Thyroid gland (tissue), 4 donors: ENCODE results near the gene PRR27. TPM values are rescaled to one million over a fixed set of nuclear protein-coding genes. Genes with fewer than 3 reads are reported as not detected.
"Not testable (repeated sequence)": the region's sequence is repeated elsewhere in the genome, so short reads cannot be mapped to it uniquely, and the experiment has no call there.

Experiments
- DNase-seq, 2 donors: peaks; one replicate each; pipeline ENCODE4 v3.0.0-alpha.2; 2019
- H3K27ac ChIP-seq, 3 donors: fragments of 200-600 bp; sonication (generic); 1 replicate in 2 of 3; 2 replicates in 1 of 3; pipeline ENCODE4 v1.5.1; 2016 to 2019; ENCODE audit warnings: mild to moderate bottlenecking in 1 of 3, moderate library complexity in 1 of 3
- H3K27me3 ChIP-seq: fragments of 200-600 bp; sonication (generic); one replicate; pipeline ENCODE4 v1.5.1; 2019
- H3K36me3 ChIP-seq, 2 donors: fragments of 200-600 bp; sonication (generic); one replicate each; pipeline ENCODE4 v1.5.1; 2016 to 2019
- H3K4me1 ChIP-seq, 2 donors: fragments of 200-600 bp; sonication (generic); one replicate each; pipeline ENCODE4 v1.5.1; 2017 to 2019
- H3K4me3 ChIP-seq, 3 donors: fragments of 200-600 bp; sonication (generic); replicated peaks in 1 of 3; 1 replicate in 2 of 3; 2 replicates in 1 of 3; pipeline ENCODE4 v1.5.1; 2016; ENCODE audit warnings: mild to moderate bottlenecking in 1 of 3
- H3K9me3 ChIP-seq: fragments of 200-600 bp; sonication (generic); one replicate; pipeline ENCODE4 v1.5.1; 2017
- CTCF ChIP-seq, 6 experiments: fragments of 200-600 bp in 3 of 6; fragments of 450-650 bp in 3 of 6; sonication (generic) in 3 of 6; IDR thresholded peaks; one replicate each; pipeline ENCODE4 v1.5.1; 2016 to 2019; ENCODE audit warnings: antibody characterized with exemption in 6 of 6, mild to moderate bottlenecking in 2 of 6, inconsistent platforms in 1 of 6, moderate library complexity in 1 of 6
- POLR2A ChIP-seq, 2 donors: fragments of 450-650 bp; IDR thresholded peaks; one replicate each; pipeline ENCODE4 v1.6.1; 2017; ENCODE audit warnings: antibody characterized with exemption in 2 of 2, mild to moderate bottlenecking in 2 of 2, moderate library complexity in 1 of 2
- WGBS, 2 donors: methylation state at CpG; one replicate each; pipeline ENCODE4 v1.1.5; 2017; 5-methylcytosine and 5-hydroxymethylcytosine counted together
- intact Hi-C: fragments of 100-400 bp; cut with DNase I; formaldehyde crosslinking; loops from one replicate; pipeline ENCODE4 v1.15.1; 2023
- total RNA-seq, 4 donors: library from RNA; depleted of rRNA; stranded (reverse); fragments of >200 nt; gene quantifications; one replicate each; pipeline ENCODE4 v1.2.3, GENCODE V29; 2016

The PRR27 gene
- total RNA-seq, 4 donors from 2014 or later, result not detected

GRCh38 chr4:70192895-70193294, 38.9 kb downstream of the PRR27 start:
- intact Hi-C loops, result no loop called here
- H3K27me3 ChIP-seq, result no peaks in the 10 kb centered on the region
- no peak for TF ChIP-seq CTCF (IDR thresholded peaks at IDR 0.05)
- TF ChIP-seq POLR2A (IDR thresholded peaks at IDR 0.05), result no peak
- no peaks in the 10 kb centered on the region for H3K9me3 ChIP-seq
- peaks cover 27 to 30% of the 10 kb centered on the region in 2 donors for H3K4me1 ChIP-seq
- no peak overlapping the region for H3K4me3 ChIP-seq
- no peak for DNase-seq
- H3K36me3 ChIP-seq, result no peaks in the 10 kb centered on the region
- 95 to 99% methylated on average over 2 of the region's 2 CpGs for WGBS, 2 donors
- no peak overlapping the region for H3K27ac ChIP-seq

GRCh38 chr4:70195425-70195824, 41.4 kb downstream of the PRR27 start, which contains the start of gene ODAM:
ODAM (plus strand) TSS chr4:70195725; CDS start chr4:70196544, 819 bp downstream.
- H3K9me3 ChIP-seq, result no peaks in the 10 kb centered on the region
- TF ChIP-seq CTCF (IDR thresholded peaks at IDR 0.05) (no peak), POLR2A (IDR thresholded peaks at IDR 0.05) (no peak)
- H3K4me1 ChIP-seq, result peaks cover 21 to 29% of the 10 kb centered on the region in 2 donors
- no peak for DNase-seq
- intact Hi-C loops, result no loop called here
- H3K27ac ChIP-seq, result peak within 1 kb of the TSS in 1 of 3 donors; percentile 32
- no peak within 1 kb of the TSS for H3K4me3 ChIP-seq
- H3K36me3 ChIP-seq, result no peaks in the 10 kb centered on the region
- H3K27me3 ChIP-seq, result no peaks in the 10 kb centered on the region
- 74 to 90% methylated on average over 1 of the region's 1 CpG for WGBS, 2 donors

- Histone ChIP-seq H3K27me3 (no peaks in the 10 kb centered on the region), H3K4me1 (peaks cover 14 to 22% of the 10 kb centered on the region in 2 donors), H3K27ac (peak overlapping the region; percentile 43 to 77 (median 45)), H3K9me3 (no peaks in the 10 kb centered on the region), H3K4me3 (no peak overlapping the region), H3K36me3 (no peaks in the 10 kb centered on the region)
- intact Hi-C loops, result no loop called here
- WGBS, 2 donors, result 75 to 78% methylated on average over 2 of the region's 2 CpGs
- TF ChIP-seq CTCF (IDR thresholded peaks at IDR 0.05) (no peak), POLR2A (IDR thresholded peaks at IDR 0.05) (no peak)
- DNase-seq, result no peak
Observed at GRCh38 chr4:70196857-70197256, 42.8 kb downstream of the PRR27 start.

- Histone ChIP-seq H3K4me1 (peaks cover 14 to 22% of the 10 kb centered on the region in 2 donors), H3K36me3 (no peaks in the 10 kb centered on the region), H3K9me3 (no peaks in the 10 kb centered on the region), H3K27ac (peak overlapping the region; percentile 43 to 77 (median 45)), H3K4me3 (no peak overlapping the region), H3K27me3 (no peaks in the 10 kb centered on the region)
- intact Hi-C loops, result no loop called here
- 37 to 49% methylated on average over 2 of the region's 2 CpGs for WGBS, 2 donors
- DNase-seq, result peak; percentile 67 to 70
- TF ChIP-seq POLR2A (IDR thresholded peaks at IDR 0.05) (no peak), CTCF (IDR thresholded peaks at IDR 0.05) (no peak)
Observed at GRCh38 chr4:70197842-70198241, 43.8 kb downstream of the PRR27 start.

- Histone ChIP-seq H3K4me1 (peaks cover 4 to 5% of the 10 kb centered on the region in 2 donors), H3K9me3 (no peaks in the 10 kb centered on the region), H3K36me3 (no peaks in the 10 kb centered on the region), H3K27me3 (no peaks in the 10 kb centered on the region), H3K4me3 (no peak overlapping the region), H3K27ac (no peak overlapping the region)
- no peak for TF ChIP-seq CTCF (IDR thresholded peaks at IDR 0.05)
- TF ChIP-seq POLR2A (IDR thresholded peaks at IDR 0.05), result no peak
- DNase-seq, result no peak
- 22 to 42% methylated on average over 1 of the region's 1 CpG for WGBS, 2 donors
- intact Hi-C loops, result no loop called here
Observed at GRCh38 chr4:70203601-70204000, 49.6 kb downstream of the PRR27 start.

- H3K27me3 ChIP-seq, H3K27ac ChIP-seq, H3K4me1 ChIP-seq, H3K9me3 ChIP-seq, intact Hi-C loops, H3K4me3 ChIP-seq, DNase-seq, H3K36me3 ChIP-seq: not testable (repeated sequence)
- 70% methylated on average over 4 of the region's 4 CpGs; no CpG with 5 or more reads in 1 of the 2 donors for WGBS, 2 donors
Observed at GRCh38 chr4:70212752-70213151, 58.7 kb downstream of the PRR27 start.
